Activated naive CD8-positive, alpha-beta T cell treated with anti-CD3 and anti-CD28 coated beads, Interleukin-2, amount 10 ng/mL, durations not matched to agents 7 days and 5 days (primary cell): Measurements from ENCODE around the gene ISG20L2. TPM values are rescaled to one million over a fixed set of nuclear protein-coding genes. Genes with fewer than 3 reads are reported as not detected.
A peak's percentile ranks its signal among the peaks of the same experiment; 100 is the strongest.
"Not testable (repeated sequence)": the region's sequence is repeated elsewhere in the genome, so short reads cannot be mapped to it uniquely, and the experiment has no call there.

Experiments
- ATAC-seq: fragments of 150-1000 bp; cut with Tn5 transposase; one replicate; pipeline ENCODE4 v1.10.0; 2021; ENCODE audit warnings: low read depth, moderate library complexity
- POLR2A ChIA-PET: fragments of 350-600 bp; sonication (Branson Sonifier 250); formaldehyde crosslinking; loops from one replicate; lab custom pipeline; 2021; ENCODE audit warnings: antibody characterized with exemption; lab: Charles Lee
- DNase-seq: peaks from one replicate; pipeline ENCODE4 v3.0.0; 2021
- H3K27ac Mint-ChIP-seq: one replicate; pipeline ENCODE4 v1.8.0; 2022; ENCODE audit warnings: mild to moderate bottlenecking, mixed read lengths
- H3K27me3 Mint-ChIP-seq: one replicate; pipeline ENCODE4 v1.8.0; 2022; ENCODE audit warnings: mild to moderate bottlenecking, moderate library complexity, mixed read lengths
- H3K36me3 Mint-ChIP-seq: one replicate; pipeline ENCODE4 v1.8.0; 2021; ENCODE audit warnings: mild to moderate bottlenecking, mixed read lengths
- H3K4me1 Mint-ChIP-seq: one replicate; pipeline ENCODE4 v1.8.0; 2021; ENCODE audit warnings: mixed read lengths
- H3K4me3 Mint-ChIP-seq: one replicate; pipeline ENCODE4 v1.8.0; 2022; ENCODE audit warnings: mild to moderate bottlenecking, moderate library complexity, mixed read lengths
- H3K9me3 Mint-ChIP-seq: one replicate; pipeline ENCODE4 v1.8.0; 2021; ENCODE audit warnings: mixed read lengths
- total RNA-seq, 2 experiments: library from RNA; stranded (reverse); gene quantifications; one replicate each; pipeline ENCODE4 v1.2.3, GENCODE V29; 2021

Gene ISG20L2
- total RNA-seq, 2 experiments from 2014 or later, result 44.1 to 47.1 TPM

- no peak for DNase-seq
- peaks cover 13% of the 10 kb centered on the region for H3K36me3 Mint-ChIP-seq
- H3K4me3 Mint-ChIP-seq, result no peak overlapping the region
- no peak overlapping the region for H3K27ac Mint-ChIP-seq
- ATAC-seq, result peak; percentile 7
- H3K9me3 Mint-ChIP-seq, result no peaks in the 10 kb centered on the region
- H3K4me1 Mint-ChIP-seq, result peaks cover 32% of the 10 kb centered on the region
- POLR2A ChIA-PET, result interaction anchor here (0.6 to 6.6 kb wide), 11 partner anchors 10 to 95 kb away, joined by 3 to 67 read pairs (median 5); partner anchors contain the start of genes HDGF, ISG20L2, METTL25B and MRPL24
- no peaks in the 10 kb centered on the region for H3K27me3 Mint-ChIP-seq
Observed at GRCh38 chr1:156766298-156767100, 37.9 kb upstream of the ISG20L2 start.

GRCh38 chr1:156765666-156766065 lies 37.1 kb upstream of the ISG20L2 start:
- Mint-ChIP-seq H3K36me3 (peaks cover 7% of the 10 kb centered on the region), H3K4me3 (no peak overlapping the region), H3K27ac (peak overlapping the region; percentile 14), H3K27me3 (no peaks in the 10 kb centered on the region), H3K9me3 (no peaks in the 10 kb centered on the region), H3K4me1 (peaks cover 24% of the 10 kb centered on the region)
- ATAC-seq, result no peak
- POLR2A ChIA-PET, result interaction anchor here (1.8 to 6.6 kb wide), 3 partner anchors 14 to 37 kb away, joined by 6 to 67 read pairs (median 24); partner anchors contain the start of genes HDGF, ISG20L2, METTL25B and MRPL24
- no peak for DNase-seq

DNA sequence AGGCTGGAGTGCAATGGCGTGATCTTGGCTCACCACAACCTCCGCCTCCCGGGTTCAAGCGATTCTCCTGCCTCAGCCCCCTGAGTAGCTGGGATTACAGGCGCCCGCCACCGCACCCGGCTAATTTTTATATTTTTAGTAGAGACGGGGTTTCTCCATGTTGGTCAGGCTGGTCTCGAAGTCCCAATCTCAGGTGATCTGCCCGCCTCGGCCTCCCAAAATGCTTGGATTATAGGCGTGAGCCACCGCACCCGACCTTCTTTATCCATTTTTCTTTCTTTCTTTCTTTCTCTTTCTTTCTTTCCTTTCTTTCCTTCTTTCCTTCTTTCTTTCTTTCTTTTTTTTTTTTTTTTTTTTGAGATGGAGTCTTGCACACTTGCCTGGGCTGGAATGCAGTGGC lies 36.6 kb upstream of the ISG20L2 start:
- ATAC-seq, H3K4me3 Mint-ChIP-seq, DNase-seq, H3K27me3 Mint-ChIP-seq, H3K9me3 Mint-ChIP-seq, H3K27ac Mint-ChIP-seq, H3K36me3 Mint-ChIP-seq: not testable (repeated sequence)
- POLR2A ChIA-PET, result interaction anchor here (1.8 to 6.6 kb wide), 2 partner anchors 13 to 24 kb away, joined by 6 to 67 read pairs; partner anchors contain the start of genes HDGF and MRPL24
- peaks cover 20% of the 10 kb centered on the region for H3K4me1 Mint-ChIP-seq

DNA sequence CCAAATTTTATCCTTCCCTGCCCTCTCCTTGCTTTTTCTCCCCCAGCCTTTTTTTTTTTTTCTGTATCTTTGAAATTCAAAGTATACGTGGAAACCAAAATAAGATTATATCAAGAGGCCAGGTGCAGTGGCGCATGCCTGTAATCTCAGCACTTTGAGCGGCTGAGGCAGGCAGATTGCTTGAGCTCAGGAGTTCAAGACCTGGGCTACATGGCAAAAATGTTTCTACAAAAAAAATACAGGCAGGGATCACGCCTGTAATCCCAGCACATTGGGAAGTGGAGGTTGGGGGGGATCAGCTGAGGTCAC lies 32.2 kb upstream of the ISG20L2 start:
- DNase-seq (no peak), ATAC-seq (no peak)
- H3K9me3 Mint-ChIP-seq, result no peaks in the 10 kb centered on the region
- H3K27me3 Mint-ChIP-seq, result no peaks in the 10 kb centered on the region
- H3K4me1 Mint-ChIP-seq, result peaks cover 6% of the 10 kb centered on the region
- POLR2A ChIA-PET, result interaction anchor here (1.2 kb wide), 1 partner anchor 9 kb away, joined by 5 read pairs; the partner anchor contains the start of gene HDGF
- no peak overlapping the region for H3K27ac Mint-ChIP-seq
- no peaks in the 10 kb centered on the region for H3K36me3 Mint-ChIP-seq
- no peak overlapping the region for H3K4me3 Mint-ChIP-seq

- H3K27me3 Mint-ChIP-seq, result no peaks in the 10 kb centered on the region
- H3K27ac Mint-ChIP-seq, result no peak overlapping the region
- H3K4me3 Mint-ChIP-seq, result no peak overlapping the region
- ATAC-seq (no peak), DNase-seq (no peak)
- POLR2A ChIA-PET, result interaction anchor here (1.2 kb wide), 1 partner anchor 8 kb away, joined by 5 read pairs; the partner anchor contains the start of gene HDGF
- no peaks in the 10 kb centered on the region for H3K9me3 Mint-ChIP-seq
- peaks cover 4% of the 10 kb centered on the region for H3K4me1 Mint-ChIP-seq
- H3K36me3 Mint-ChIP-seq, result no peaks in the 10 kb centered on the region
Observed at GRCh38 chr1:156760092-156760795, 31.7 kb upstream of the ISG20L2 start.

GRCh38 chr1:156757572-156758253 lies 29.1 kb upstream of the ISG20L2 start:
- POLR2A ChIA-PET, H3K9me3 Mint-ChIP-seq, ATAC-seq, H3K36me3 Mint-ChIP-seq, H3K4me3 Mint-ChIP-seq, H3K27ac Mint-ChIP-seq, H3K27me3 Mint-ChIP-seq: not testable (repeated sequence)
- DNase-seq, result peak; percentile 4
- peaks cover 11% of the 10 kb centered on the region for H3K4me1 Mint-ChIP-seq

- no peak overlapping the region for H3K4me3 Mint-ChIP-seq
- POLR2A ChIA-PET, result interaction anchor here (0.6 to 1.0 kb wide), 6 partner anchors 11 to 122 kb away, joined by 3 to 5 read pairs (median 4); partner anchors contain the start of genes ISG20L2, METTL25B, MRPL24 and PRCC
- no peak for DNase-seq
- H3K4me1 Mint-ChIP-seq, result peaks cover 13% of the 10 kb centered on the region
- ATAC-seq, result no peak
- H3K9me3 Mint-ChIP-seq, result no peaks in the 10 kb centered on the region
- peaks cover 5% of the 10 kb centered on the region for H3K36me3 Mint-ChIP-seq
- no peak overlapping the region for H3K27ac Mint-ChIP-seq
- H3K27me3 Mint-ChIP-seq, result no peaks in the 10 kb centered on the region
Observed at GRCh38 chr1:156756355-156756754, 27.8 kb upstream of the ISG20L2 start.

DNA sequence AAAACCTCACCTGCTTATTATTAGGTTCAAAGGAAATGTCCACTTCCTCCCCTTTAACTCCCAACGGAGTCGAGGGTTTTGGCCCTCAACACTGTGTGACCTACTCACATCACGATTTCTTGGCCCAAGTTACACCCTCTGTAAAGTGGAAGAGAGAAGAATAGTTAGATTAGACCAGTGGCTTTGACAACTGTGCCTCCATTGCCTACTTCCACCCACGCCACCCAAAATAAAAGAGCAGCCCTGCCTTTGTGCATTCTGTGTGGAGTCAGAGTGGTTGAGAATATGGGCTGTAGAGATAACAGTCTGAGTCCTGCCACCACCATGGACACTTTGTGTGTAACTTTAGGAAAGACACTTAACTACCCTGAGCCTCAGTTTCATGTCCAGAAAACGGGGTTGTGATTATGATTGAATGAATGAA lies 27.0 kb upstream of the ISG20L2 start:
- H3K4me1 Mint-ChIP-seq, result peaks cover 13% of the 10 kb centered on the region
- no peaks in the 10 kb centered on the region for H3K9me3 Mint-ChIP-seq
- H3K36me3 Mint-ChIP-seq, result peaks cover 5% of the 10 kb centered on the region
- no peak for ATAC-seq
- H3K27me3 Mint-ChIP-seq, result no peaks in the 10 kb centered on the region
- no peak overlapping the region for H3K27ac Mint-ChIP-seq
- no peak overlapping the region for H3K4me3 Mint-ChIP-seq
- no peak for DNase-seq
- POLR2A ChIA-PET, result interaction anchor here (1.4 kb wide), 1 partner anchor 27 kb away, joined by 4 read pairs; the partner anchor contains the start of genes ISG20L2 and METTL25B

- Mint-ChIP-seq H3K36me3 (peaks cover 11% of the 10 kb centered on the region), H3K4me3 (no peak overlapping the region), H3K4me1 (peaks cover 24% of the 10 kb centered on the region), H3K27me3 (no peaks in the 10 kb centered on the region), H3K9me3 (no peaks in the 10 kb centered on the region), H3K27ac (no peak overlapping the region)
- DNase-seq (no peak), ATAC-seq (no peak)
- POLR2A ChIA-PET, result interaction anchor here (1.4 to 5.7 kb wide), 2 partner anchors 11 to 26 kb away, joined by 4 to 67 read pairs; partner anchors contain the start of genes ISG20L2, METTL25B and PRCC
Observed at GRCh38 chr1:156754219-156754618, 25.7 kb upstream of the ISG20L2 start.

DNA sequence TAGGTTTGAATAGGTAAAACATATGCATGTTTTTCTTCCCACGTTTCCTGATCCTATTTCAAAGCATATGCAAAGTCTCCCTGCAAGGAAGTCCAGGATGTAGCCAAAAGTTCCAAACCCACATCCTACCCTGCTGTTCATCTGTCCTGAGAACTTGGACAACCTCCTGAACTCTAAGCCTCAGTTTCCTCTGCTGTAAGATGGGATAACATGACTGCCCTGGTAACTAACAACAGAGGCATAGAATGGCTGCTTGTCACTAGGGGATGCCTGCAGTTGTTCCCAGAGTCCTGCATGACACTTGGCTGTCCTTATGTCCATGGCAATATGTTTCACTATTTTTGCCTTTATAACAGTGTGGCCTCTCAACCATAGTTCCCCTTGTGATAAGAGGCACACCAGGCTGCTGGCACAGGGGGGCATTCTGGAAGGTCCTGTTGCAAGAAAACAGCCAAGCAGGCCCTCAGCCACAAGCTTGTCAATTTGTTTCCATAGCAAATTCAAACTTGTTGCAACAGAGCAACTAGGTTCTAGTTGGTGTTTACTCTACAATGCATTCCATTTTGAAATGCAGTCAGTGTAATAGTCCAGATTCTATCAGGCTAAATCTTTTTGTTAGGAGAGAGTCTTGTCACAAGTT lies 24.4 kb upstream of the ISG20L2 start:
- ATAC-seq, result no peak
- Mint-ChIP-seq H3K36me3 (peaks cover 19% of the 10 kb centered on the region), H3K4me3 (peak overlapping the region; percentile 91), H3K27me3 (no peaks in the 10 kb centered on the region), H3K4me1 (peaks cover 33% of the 10 kb centered on the region), H3K9me3 (no peaks in the 10 kb centered on the region), H3K27ac (peak overlapping the region; percentile 92)
- DNase-seq, result no peak
- POLR2A ChIA-PET, result interaction anchor here (1.0 to 5.7 kb wide), 7 partner anchors 8 to 109 kb away, joined by 3 to 69 read pairs (median 6); partner anchors contain the start of genes ISG20L2, METTL25B, MRPL24 and PRCC

GRCh38 chr1:156751757-156752481 lies 23.4 kb upstream of the ISG20L2 start:
- Mint-ChIP-seq H3K4me3 (peak overlapping the region; percentile 91), H3K27ac (peak overlapping the region; percentile 92), H3K27me3 (no peaks in the 10 kb centered on the region), H3K4me1 (peaks cover 39% of the 10 kb centered on the region), H3K36me3 (peaks cover 19% of the 10 kb centered on the region), H3K9me3 (no peaks in the 10 kb centered on the region)
- POLR2A ChIA-PET, result interaction anchor here (0.6 to 5.7 kb wide), 15 partner anchors 9 to 299 kb away, joined by 3 to 69 read pairs (median 5); partner anchors contain the start of genes ISG20L2, METTL25B, MRPL24 and PRCC
- DNase-seq (peak; percentile 93), ATAC-seq (peak; percentile 84)

GRCh38 chr1:156751451-156751756 lies 22.8 kb upstream of the ISG20L2 start, which contains the start of gene HDGF:
TSS of gene HDGF (minus strand) at chr1:156751675. CDS start at chr1:156751429, 246 bp downstream.
- Mint-ChIP-seq H3K4me1 (peaks cover 41% of the 10 kb centered on the region), H3K4me3 (peak within 1 kb of the TSS; percentile 99), H3K27me3 (no peaks in the 10 kb centered on the region), H3K36me3 (peaks cover 19% of the 10 kb centered on the region), H3K9me3 (no peaks in the 10 kb centered on the region), H3K27ac (peak within 1 kb of the TSS; percentile 93)
- POLR2A ChIA-PET, result interaction anchor here (0.6 to 5.7 kb wide), 14 partner anchors 9 to 298 kb away, joined by 3 to 69 read pairs (median 5); partner anchors contain the start of genes ISG20L2, METTL25B, MRPL24 and NTRK1
- DNase-seq, result no peak
- ATAC-seq, result no peak
